Thymus (tissue), 11 donors: ENCODE data around the gene RGMA. TPM values are rescaled to one million over a fixed set of nuclear protein-coding genes. Genes with fewer than 3 reads are reported as not detected.
"Not testable (repeated sequence)": the region's sequence is repeated elsewhere in the genome, so short reads cannot be mapped to it uniquely, and the experiment has no call there.

ENCODE experiments used
- DNase-seq, 9 donors: peaks; one replicate each; pipeline ENCODE4 v3.0.0-alpha.2; 2013; ENCODE audit warnings: low spot score in 9 of 9, low read depth in 6 of 9, missing footprints in 1 of 9
- H3K27ac ChIP-seq, 2 donors: one replicate each; pipeline ENCODE4 v1.5.1; 2013; ENCODE audit warnings: control low read depth in 1 of 2, low read depth in 1 of 2, low read length in 1 of 2, mild to moderate bottlenecking in 1 of 2, moderate library complexity in 1 of 2
- H3K27me3 ChIP-seq, 2 donors: one replicate each; pipeline ENCODE4 v1.5.1; 2013; ENCODE audit warnings: low read length in 1 of 2; ENCODE audit not compliant: control insufficient read depth in 2 of 2, insufficient read depth in 1 of 2
- H3K36me3 ChIP-seq, 2 donors: one replicate each; pipeline ENCODE4 v1.5.1; 2013; ENCODE audit warnings: low read length in 1 of 2, mild to moderate bottlenecking in 1 of 2, moderate library complexity in 1 of 2; ENCODE audit not compliant: control insufficient read depth in 2 of 2, insufficient read depth in 2 of 2
- H3K4me1 ChIP-seq, 2 donors: one replicate each; pipeline ENCODE4 v1.5.1; 2013; ENCODE audit warnings: low read length in 2 of 2; ENCODE audit not compliant: control insufficient read depth in 2 of 2, insufficient read depth in 2 of 2
- H3K4me3 ChIP-seq, 2 donors: one replicate each; pipeline ENCODE4 v1.5.1; 2013; ENCODE audit warnings: low read length in 2 of 2, control low read depth in 1 of 2, mild to moderate bottlenecking in 1 of 2
- H3K9me3 ChIP-seq, 2 donors: one replicate each; pipeline ENCODE4 v1.5.1; 2013; ENCODE audit warnings: low read length in 1 of 2, mild to moderate bottlenecking in 1 of 2; ENCODE audit not compliant: control insufficient read depth in 2 of 2, insufficient read depth in 1 of 2
- WGBS: extraction: QIAGEN DNeasy Blood & Tissue Kit; methylation state at CpG from one replicate; pipeline ENCODE4 v1.1.7; 2013; 5-methylcytosine and 5-hydroxymethylcytosine counted together
- polyA plus RNA-seq: library from polyadenylated mRNA; stranded (reverse); fragments of 200-250 nt; gene quantifications from one replicate; pipeline ENCODE4 v1.2.3, GENCODE V29; 2013
- total RNA-seq: library from RNA; stranded (reverse); fragments of 120-200 nt; gene quantifications from one replicate; pipeline ENCODE4 v1.2.4, GENCODE V29; 2013
- donor health status: healthy.

RGMA gene
- total and polyA plus RNA-seq, 2 donors: 0.76 to 5.7 TPM

- H3K4me3 ChIP-seq: no peak overlapping the region
- 50% methylated on average over 32 of the region's 32 CpGs for WGBS
- DNase-seq: peak in 8 of 9 donors; percentile 23 to 70 (median 38)
Observed at GRCh38 chr15:93035953-93036810, 52.8 kb downstream of the RGMA start.

GRCh38 chr15:93035092-93035915, 53.7 kb downstream of the RGMA start:
- Histone ChIP-seq H3K36me3 (no peaks in the 10 kb centered on the region), H3K9me3 (no peaks in the 10 kb centered on the region), H3K4me1 (peaks cover 6 to 9% of the 10 kb centered on the region in 2 donors), H3K4me3 (no peak overlapping the region), H3K27me3 (no peaks in the 10 kb centered on the region), H3K27ac (no peak overlapping the region)
- 79% methylated on average over 18 of the region's 18 CpGs for WGBS
- DNase-seq: no peak

More at GRCh38 chr15:93035953-93036810, 52.8 kb downstream of the RGMA start:
- Histone ChIP-seq H3K36me3 (no peaks in the 10 kb centered on the region), H3K27ac (no peak overlapping the region), H3K4me1 (peaks cover 0 to 4% of the 10 kb centered on the region in 2 donors), H3K9me3 (no peaks in the 10 kb centered on the region), H3K27me3 (no peaks in the 10 kb centered on the region)

- 97% methylated on average over 7 of the region's 7 CpGs for WGBS
- H3K4me3 ChIP-seq: no peak overlapping the region
- H3K27ac ChIP-seq: no peak overlapping the region
- no peaks in the 10 kb centered on the region for H3K36me3 ChIP-seq
- H3K9me3 ChIP-seq: no peaks in the 10 kb centered on the region
- no peak for DNase-seq
- H3K27me3 ChIP-seq: no peaks in the 10 kb centered on the region
- peaks cover 7 to 9% of the 10 kb centered on the region in 2 donors for H3K4me1 ChIP-seq
Observed at GRCh38 chr15:93034512-93034911, 54.5 kb downstream of the RGMA start.

GRCh38 chr15:93033434-93034045, 55.5 kb downstream of the RGMA start:
- WGBS: 94% methylated on average over 14 of the region's 14 CpGs
- Histone ChIP-seq H3K27ac (no peak overlapping the region), H3K4me1 (peaks cover 7 to 9% of the 10 kb centered on the region in 2 donors), H3K27me3 (no peaks in the 10 kb centered on the region), H3K4me3 (no peak overlapping the region), H3K36me3 (no peaks in the 10 kb centered on the region), H3K9me3 (no peaks in the 10 kb centered on the region)
- no peak for DNase-seq

- H3K9me3 ChIP-seq, H3K27ac ChIP-seq, H3K4me3 ChIP-seq, H3K27me3 ChIP-seq, H3K4me1 ChIP-seq, H3K36me3 ChIP-seq, DNase-seq: not testable (repeated sequence)
- WGBS: 92% methylated on average over 21 of the region's 21 CpGs
Observed at GRCh38 chr15:93032515-93033206, 56.4 kb downstream of the RGMA start.

- H3K36me3 ChIP-seq, H3K27ac ChIP-seq, H3K4me3 ChIP-seq, H3K4me1 ChIP-seq, H3K27me3 ChIP-seq, H3K9me3 ChIP-seq, DNase-seq: not testable (repeated sequence)
- 96% methylated on average over 44 of the region's 44 CpGs for WGBS
Observed at GRCh38 chr15:93031557-93032384, 57.2 kb downstream of the RGMA start.

- no peak overlapping the region for H3K4me3 ChIP-seq
- peaks cover 15% of the 10 kb centered on the region in 2 donors for H3K36me3 ChIP-seq
- H3K27me3 ChIP-seq: no peaks in the 10 kb centered on the region
- no peak overlapping the region for H3K27ac ChIP-seq
- no peak for DNase-seq
- no peaks in the 10 kb centered on the region for H3K9me3 ChIP-seq
- 87% methylated on average over 9 of the region's 9 CpGs for WGBS
- peaks cover 6 to 7% of the 10 kb centered on the region in 2 donors for H3K4me1 ChIP-seq
Observed at GRCh38 chr15:93031103-93031464, 57.9 kb downstream of the RGMA start.

- Histone ChIP-seq H3K9me3 (no peaks in the 10 kb centered on the region), H3K27ac (no peak overlapping the region), H3K36me3 (peaks cover 17 to 20% of the 10 kb centered on the region in 2 donors), H3K4me3 (no peak overlapping the region), H3K4me1 (peaks cover 5 to 7% of the 10 kb centered on the region in 2 donors), H3K27me3 (no peaks in the 10 kb centered on the region)
- peak; percentile 45 to 80 (median 63) for DNase-seq
- WGBS: 44% methylated on average over 20 of the region's 20 CpGs
Observed at GRCh38 chr15:93030430-93031102, 58.4 kb downstream of the RGMA start.
